GM18499 (cell line): ENCODE results near the gene KHDC1L.
"Not testable (repeated sequence)": the region's sequence is repeated elsewhere in the genome, so short reads cannot be mapped to it uniquely, and the experiment has no call there.

Experiments
- ATAC-seq: cut with Tn5 transposase; IDR thresholded peaks from one replicate; pipeline ENCODE4 v1.9.1; 2021; ENCODE audit warnings: moderate number of reproducible peaks; ENCODE audit not compliant: insufficient read depth, unreplicated experiment

Gene KHDC1L

GRCh38 chr6:73207221-73207837, 18.0 kb downstream of the KHDC1L start:
- no peak for ATAC-seq

- no peak for ATAC-seq
These were observed 21.0 kb downstream of the KHDC1L start for GRCh38 chr6:73204252-73204651.

GRCh38 chr6:73203098-73203497, 22.2 kb downstream of the KHDC1L start:
- no peak for ATAC-seq

DNA sequence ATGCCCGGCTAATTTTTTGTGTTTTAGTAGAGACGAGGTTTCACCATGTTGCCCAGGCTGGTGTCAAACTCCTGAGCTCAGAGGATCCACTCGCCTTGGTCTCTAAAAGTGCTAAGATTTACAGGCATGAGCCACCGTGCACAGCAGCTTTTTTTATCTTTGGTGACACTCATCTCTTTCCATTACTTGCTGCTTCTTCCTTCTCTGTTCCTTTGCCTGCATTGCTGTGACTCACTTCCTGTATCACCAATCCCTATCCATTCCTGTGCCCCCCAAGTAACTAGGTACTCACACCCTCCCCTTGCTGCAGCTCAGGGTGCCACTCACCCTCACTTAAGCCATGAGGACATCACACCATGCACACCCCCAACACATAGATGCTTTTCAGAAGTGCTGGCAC, 24.6 kb downstream of the KHDC1L start:
- ATAC-seq: no peak

- no peak for ATAC-seq
These were observed 25.0 kb downstream of the KHDC1L start for GRCh38 chr6:73200247-73200646.

- no peak for ATAC-seq
These were observed 30.6 kb downstream of the KHDC1L start for GRCh38 chr6:73194744-73195143.

- ATAC-seq: not testable (repeated sequence)
These were observed 32.0 kb downstream of the KHDC1L start for GRCh38 chr6:73193302-73193701.

GRCh38 chr6:73182021-73182607, 43.2 kb downstream of the KHDC1L start:
- no peak for ATAC-seq

GRCh38 chr6:73180763-73181619, 44.3 kb downstream of the KHDC1L start:
- ATAC-seq: peak; percentile 79

GRCh38 chr6:73180076-73180738, 45.1 kb downstream of the KHDC1L start:
- no peak for ATAC-seq

GRCh38 chr6:73177221-73177944, 47.9 kb downstream of the KHDC1L start:
- peak; percentile 44 for ATAC-seq

DNA sequence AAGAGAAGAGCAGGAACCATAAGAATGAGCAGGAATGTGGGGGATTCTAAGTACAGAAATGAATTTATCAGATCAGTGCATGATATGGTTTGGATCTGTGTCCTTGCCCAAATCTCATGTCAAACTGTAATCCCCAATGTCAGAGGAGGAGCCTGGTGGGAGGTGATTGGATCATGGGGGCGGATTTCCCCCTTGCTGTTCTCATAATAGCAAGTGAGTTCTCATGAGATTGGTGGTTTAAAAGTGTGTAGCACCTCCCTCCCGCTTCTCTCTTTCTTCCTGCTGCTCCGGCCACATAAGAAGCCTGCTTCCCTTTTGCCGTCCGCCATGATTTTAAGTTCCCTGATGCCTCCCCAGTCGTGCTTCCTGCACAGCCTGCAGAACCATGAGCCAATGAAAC, 49.2 kb downstream of the KHDC1L start:
- no peak for ATAC-seq

DNA sequence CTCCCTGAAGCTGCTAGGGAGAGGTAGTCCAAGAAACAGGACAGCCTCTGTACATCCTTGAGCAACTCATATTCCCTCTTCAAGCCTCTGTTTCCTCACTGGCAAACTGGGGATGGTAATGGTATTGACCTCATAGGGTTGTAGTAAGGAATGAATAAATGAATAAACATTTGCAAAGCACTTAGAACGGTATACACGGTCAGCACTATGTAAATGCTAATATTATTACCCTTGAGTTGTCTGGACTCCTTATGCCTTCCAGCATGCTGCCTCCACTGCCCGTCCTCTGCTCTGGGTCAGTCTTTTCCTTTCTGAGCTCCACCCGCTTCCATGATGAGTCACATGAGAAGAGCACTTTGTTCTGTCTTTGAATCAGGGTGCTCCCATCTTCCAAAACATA, 50.6 kb downstream of the KHDC1L start:
- no peak for ATAC-seq
